Activated T-helper 17 cell treated with anti-CD3 and anti-CD28 coated beads, Interleukin-2, amount 50 U/mL, for 72 hours (primary cell): ENCODE data around the gene ABHD16A. TPM values are rescaled to one million over a fixed set of nuclear protein-coding genes. Genes with fewer than 3 reads are reported as not detected.

Experiments
- ATAC-seq: fragments of 150-1000 bp; cut with Tn5 transposase; replicated peaks from 2 replicates; pipeline ENCODE4 v1.10.0; 2021; ENCODE audit warnings: mild to moderate bottlenecking, moderate library complexity
- H3K27ac Mint-ChIP-seq: one replicate; pipeline ENCODE4 v1.8.0; 2022; ENCODE audit warnings: mixed read lengths
- H3K27me3 Mint-ChIP-seq: one replicate; pipeline ENCODE4 v1.8.0; 2022; ENCODE audit warnings: mixed read lengths
- H3K36me3 Mint-ChIP-seq: one replicate; pipeline ENCODE4 v1.8.0; 2022; ENCODE audit warnings: low read depth, mild to moderate bottlenecking, mixed read lengths
- H3K4me1 Mint-ChIP-seq: one replicate; pipeline ENCODE4 v1.8.0; 2022; ENCODE audit warnings: mixed read lengths
- H3K4me3 Mint-ChIP-seq: one replicate; pipeline ENCODE4 v1.8.0; 2022; ENCODE audit warnings: mild to moderate bottlenecking, mixed read lengths
- H3K9me3 Mint-ChIP-seq: one replicate; pipeline ENCODE4 v1.8.0; 2022; ENCODE audit warnings: mixed read lengths
- total RNA-seq, 2 donors: library from RNA; stranded (reverse); gene quantifications; one replicate each; pipeline ENCODE4 v1.2.3, GENCODE V29; 2022

Gene ABHD16A
- total RNA-seq, 2 donors from 2014 or later, result 31.4 to 31.7 TPM

DNA sequence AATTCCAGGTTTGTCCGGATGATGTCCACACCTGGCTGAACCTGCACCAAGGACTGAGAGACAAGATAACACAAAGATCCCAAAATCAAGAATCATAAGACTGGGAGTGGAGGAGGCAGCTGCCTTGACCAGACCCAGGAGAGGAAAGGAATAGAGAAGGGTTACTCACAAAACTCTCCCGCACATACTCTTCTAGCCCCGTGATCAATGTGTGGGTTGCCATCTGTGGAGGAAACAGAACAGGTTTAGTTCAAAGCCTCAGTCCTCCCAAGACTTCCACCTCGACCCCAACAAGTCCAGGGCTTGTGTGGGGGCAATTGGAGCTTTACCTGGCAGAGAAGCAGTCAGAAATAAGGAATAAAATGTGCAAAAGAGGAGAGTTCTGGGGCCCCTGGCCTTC lies 61.8 kb downstream of the ABHD16A start:
- Mint-ChIP-seq H3K4me1 (peaks cover 9% of the 10 kb centered on the region), H3K36me3 (peaks cover 99% of the 10 kb centered on the region), H3K4me3 (no peak overlapping the region), H3K27me3 (no peaks in the 10 kb centered on the region), H3K9me3 (no peaks in the 10 kb centered on the region), H3K27ac (peak overlapping the region; percentile 89)
- no peak for ATAC-seq

DNA sequence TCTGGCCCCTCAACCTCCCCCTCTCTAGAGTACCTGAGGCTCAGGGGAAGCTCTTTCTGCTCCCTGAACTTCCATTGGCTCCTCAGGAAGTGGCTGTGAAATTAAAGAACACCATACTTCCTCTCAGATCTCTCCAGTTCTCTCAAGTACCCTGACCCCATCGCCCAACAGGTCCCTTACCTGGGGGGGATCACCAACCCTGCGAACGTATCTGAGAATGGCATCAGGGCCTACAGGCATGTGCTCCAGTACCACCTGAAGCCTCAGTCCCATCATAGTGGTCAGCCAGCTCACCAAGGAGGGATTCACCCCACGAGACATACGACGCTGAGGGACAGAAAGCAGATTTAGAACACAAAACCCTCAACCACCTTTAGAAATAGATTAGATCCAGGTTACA lies 62.5 kb downstream of the ABHD16A start:
- Mint-ChIP-seq H3K27ac (peak overlapping the region; percentile 89), H3K36me3 (peaks cover 99% of the 10 kb centered on the region), H3K27me3 (no peaks in the 10 kb centered on the region), H3K9me3 (no peaks in the 10 kb centered on the region), H3K4me3 (peak overlapping the region; percentile 54), H3K4me1 (peaks cover 9% of the 10 kb centered on the region)
- no peak for ATAC-seq

GRCh38 chr6:31639449-31639861 lies 63.7 kb downstream of the ABHD16A start:
- H3K27me3 Mint-ChIP-seq, result no peaks in the 10 kb centered on the region
- peak; percentile 80 for ATAC-seq
- peaks cover 9% of the 10 kb centered on the region for H3K4me1 Mint-ChIP-seq
- peak overlapping the region; percentile 54 for H3K4me3 Mint-ChIP-seq
- peaks cover 99% of the 10 kb centered on the region for H3K36me3 Mint-ChIP-seq
- peak overlapping the region; percentile 89 for H3K27ac Mint-ChIP-seq
- H3K9me3 Mint-ChIP-seq, result no peaks in the 10 kb centered on the region

GRCh38 chr6:31639043-31639442 lies 64.1 kb downstream of the ABHD16A start:
- no peak for ATAC-seq
- no peaks in the 10 kb centered on the region for H3K9me3 Mint-ChIP-seq

More at GRCh38 chr6:31639043-31639442, 64.1 kb downstream of the ABHD16A start:
- no peak overlapping the region for H3K27ac Mint-ChIP-seq
- H3K4me1 Mint-ChIP-seq, result peaks cover 10% of the 10 kb centered on the region
- H3K4me3 Mint-ChIP-seq, result no peak overlapping the region
- H3K36me3 Mint-ChIP-seq, result peaks cover 100% of the 10 kb centered on the region
- no peaks in the 10 kb centered on the region for H3K27me3 Mint-ChIP-seq

Other genes starting within 250 kb of the ABHD16A start
- 10 to 100 TPM; 25.8 to 34.3 TPM for gene MICB, start 205.2 kb downstream of the ABHD16A start, total RNA-seq
- not detected for gene MCCD1, start 174.4 kb downstream of the ABHD16A start, total RNA-seq
- gene DDX39B, start 161.3 kb downstream of the ABHD16A start, total RNA-seq, result 100 to 1,000 TPM; 558 to 568 TPM
- 1 to 10 TPM; 2.1 to 2.4 TPM for gene ATP6V1G2, start 156.7 kb downstream of the ABHD16A start, total RNA-seq
- gene NFKBIL1, start 155.7 kb downstream of the ABHD16A start, total RNA-seq, result 10 to 100 TPM; 14.1 to 29.8 TPM
- 100 to 1,000 TPM; 163 to 567 TPM for gene LTA, start 131.0 kb downstream of the ABHD16A start, total RNA-seq
- 100 to 1,000 TPM in 1 of 2 donors, 10 to 100 TPM in 1; 69.5 to 199 TPM for gene TNF, start 127.8 kb downstream of the ABHD16A start, total RNA-seq
- 100 to 1,000 TPM; 269 to 395 TPM for gene LTB, start 120.9 kb downstream of the ABHD16A start, total RNA-seq
- 10 to 100 TPM in 1 of 2 donors, 1 to 10 TPM in 1; 8.1 to 28.7 TPM for gene LST1, start 117.0 kb downstream of the ABHD16A start, total RNA-seq
- gene NCR3, start 110.3 kb downstream of the ABHD16A start, total RNA-seq, result 10 to 100 TPM; 25.4 to 28.6 TPM
- 10 to 100 TPM in 1 of 2 donors, 1 to 10 TPM in 1; 9.1 to 15.5 TPM for gene AIF1, start 88.1 kb downstream of the ABHD16A start, total RNA-seq
- 100 to 1,000 TPM; 226 to 237 TPM for gene PRRC2A, start 82.6 kb downstream of the ABHD16A start, total RNA-seq
- 100 to 1,000 TPM; 298 to 383 TPM for gene BAG6, start 50.7 kb downstream of the ABHD16A start, total RNA-seq
- gene APOM, start 47.4 kb downstream of the ABHD16A start, total RNA-seq, result 1 to 10 TPM in 1 of 2 donors, under 1 TPM in 1; 0.76 to 1.3 TPM
- 10 to 100 TPM; 16.2 to 21.0 TPM for gene C6orf47, start 42.5 kb downstream of the ABHD16A start, total RNA-seq
- 10 to 100 TPM; 30.1 to 39.0 TPM for gene GPANK1, start 38.3 kb downstream of the ABHD16A start, total RNA-seq
- gene CSNK2B, start 37.2 kb downstream of the ABHD16A start, total RNA-seq, result 100 to 1,000 TPM; 204 to 245 TPM
- 10 to 100 TPM; 25.3 to 28.1 TPM for gene LY6G5B, start 33.3 kb downstream of the ABHD16A start, total RNA-seq
- gene LY6G5C, start 22.3 kb downstream of the ABHD16A start, total RNA-seq, result 1 to 10 TPM; 2.2 to 5.0 TPM
- gene LY6G6F, start 3.5 kb upstream of the ABHD16A start, total RNA-seq, result not detected
- gene LY6G6D, start 12.0 kb upstream of the ABHD16A start, total RNA-seq, result not detected
- under 1 TPM in 1 of 2 donors, not detected in 1; 0.64 TPM for gene LY6G6C, start 18.4 kb upstream of the ABHD16A start, total RNA-seq
- gene MPIG6B, start 20.0 kb upstream of the ABHD16A start, total RNA-seq, result not detected
- 10 to 100 TPM in 1 of 2 donors, 1 to 10 TPM in 1; 9.4 to 23.8 TPM for gene DDAH2, start 26.0 kb upstream of the ABHD16A start, total RNA-seq
- gene CLIC1, start 33.2 kb upstream of the ABHD16A start, total RNA-seq, result 100 to 1,000 TPM; 406 to 482 TPM
- 10 to 100 TPM; 78.9 to 82.6 TPM for gene MSH5, start 36.7 kb upstream of the ABHD16A start, total RNA-seq
- 10 to 100 TPM; 12.1 to 18.9 TPM for gene SAPCD1, start 59.3 kb upstream of the ABHD16A start, total RNA-seq
- gene VWA7, start 74.0 kb upstream of the ABHD16A start, total RNA-seq, result 1 to 10 TPM; 2.9 to 4.2 TPM
- 100 to 1,000 TPM in 1 of 2 donors, 10 to 100 TPM in 1; 75.3 to 134 TPM for gene VARS1, start 92.4 kb upstream of the ABHD16A start, total RNA-seq
- 100 to 1,000 TPM in 1 of 2 donors, 10 to 100 TPM in 1; 92.5 to 139 TPM for gene LSM2, start 103.6 kb upstream of the ABHD16A start, total RNA-seq
- gene HSPA1L, start 112.0 kb upstream of the ABHD16A start, total RNA-seq, result 1 to 10 TPM; 2.7 to 2.9 TPM
- gene HSPA1A, start 112.2 kb upstream of the ABHD16A start, total RNA-seq, result 100 to 1,000 TPM; 124 to 189 TPM
- 100 to 1,000 TPM in 1 of 2 donors, 10 to 100 TPM in 1; 78.4 to 118 TPM for gene HSPA1B, start 124.4 kb upstream of the ABHD16A start, total RNA-seq
- 10 to 100 TPM; 19.3 to 22.3 TPM for gene NEU1, start 159.5 kb upstream of the ABHD16A start, total RNA-seq
- under 1 TPM in 1 of 2 donors, not detected in 1; 0.39 TPM for gene SLC44A4, start 175.7 kb upstream of the ABHD16A start, total RNA-seq
- gene EHMT2, start 194.4 kb upstream of the ABHD16A start, total RNA-seq, result 10 to 100 TPM; 41.2 to 55.3 TPM
- gene ZBTB12, start 198.8 kb upstream of the ABHD16A start, total RNA-seq, result 1 to 10 TPM; 1.6 to 3.0 TPM
- 1 to 10 TPM in 1 of 2 donors, under 1 TPM in 1; 0.58 to 4.7 TPM for gene C2, start 224.4 kb upstream of the ABHD16A start, total RNA-seq
- gene CFB, start 242.8 kb upstream of the ABHD16A start, total RNA-seq, result 1 to 10 TPM in 1 of 2 donors, not detected in 1; 1.5 TPM